Measurements from ENCODE around the gene SLC38A5. TPM values are rescaled to one million over a fixed set of nuclear protein-coding genes. Genes with fewer than 3 reads are reported as not detected.

SLC38A5 gene
- total RNA-seq, 1 experiment from 2014 or later, result 54.6 TPM

DNA sequence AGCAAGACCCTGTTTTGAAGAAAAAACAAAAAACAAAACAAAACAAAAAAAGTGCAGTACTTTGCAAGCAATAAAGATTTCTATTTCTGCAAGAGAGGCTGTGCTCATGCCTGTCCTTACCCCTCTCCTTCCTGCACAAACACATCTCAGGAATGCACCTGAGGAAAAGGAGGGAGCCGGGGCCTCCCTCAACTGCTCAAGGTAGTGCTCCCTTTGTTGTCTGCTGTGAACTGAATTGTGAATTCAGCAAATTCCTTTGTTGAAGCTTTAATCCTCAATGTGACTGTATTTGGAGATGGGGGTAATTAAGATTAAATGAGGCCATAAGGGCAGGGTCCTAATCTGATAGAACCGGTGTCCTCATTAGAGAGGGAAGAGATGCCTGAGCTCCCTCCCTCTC is 19.8 kb upstream of the SLC38A5 start (continued):
- TF ChIP-seq POLR2AphosphoS5 (IDR thresholded peaks at IDR 0.05; ENCODE audit: low read depth, low read length) (no peak), YY1 (IDR thresholded peaks at IDR 0.05; ENCODE audit: extremely low read depth, insufficient replicate concordance, low read depth, low read length) (no peak), RAD21 (IDR thresholded peaks at IDR 0.05; ENCODE audit: low read depth) (no peak), JUND (IDR thresholded peaks at IDR 0.05) (no peak), CTCF (IDR thresholded peaks at IDR 0.05 in 2 of 3, conservative IDR thresholded peaks at IDR 0.05 in 1 of 3; ENCODE audit: borderline replicate concordance in 1 of 3, insufficient read depth in 1 of 3, low read depth in 2 of 3, low read length in 2 of 3) (no peak)

DNA sequence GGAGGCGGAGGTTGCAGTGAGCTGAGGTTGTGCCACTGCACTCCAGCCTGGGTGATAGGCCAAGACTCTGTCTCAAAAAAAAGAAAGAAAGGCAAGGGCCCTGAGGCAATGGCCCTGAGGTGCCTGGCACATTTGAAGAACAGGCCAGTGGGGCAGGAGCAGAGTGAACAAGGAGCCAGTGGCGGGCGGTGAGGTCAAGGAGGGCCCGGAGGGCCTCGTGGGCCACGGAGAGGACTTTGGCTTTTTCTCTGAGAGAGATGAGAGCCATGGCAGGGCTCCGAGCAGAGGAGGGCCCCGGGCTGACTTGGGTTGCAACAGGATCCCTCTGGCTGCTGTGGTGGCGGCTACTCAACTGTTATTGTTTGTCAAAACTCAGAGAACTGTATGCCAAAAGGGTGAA is 19.2 kb upstream of the SLC38A5 start:
- CTCF ChIA-PET, result no interaction called here
- no TSS peak for BruUV-seq (replicated peaks)

More for the DNA sequence above, 19.2 kb upstream of the SLC38A5 start:
- no peaks in the 10 kb centered on the region; a peak in 1 of 4 replicates for H3K36me3 ChIP-seq (ENCODE audit: control insufficient read depth in 1 of 2, insufficient read depth in 2 of 2, low read length in 2 of 2)
- H3K4me3 ChIP-seq (replicated peaks in 1 of 2; ENCODE audit: low read depth in 1 of 2, low read length in 2 of 2), result no peak overlapping the region
- H3K4me1 ChIP-seq (ENCODE audit: control insufficient read depth in 1 of 2, insufficient read depth in 2 of 2, low read length in 2 of 2), result peaks cover 6 to 60% of the 10 kb centered on the region in 2 experiments; a peak in 3 of 4 replicates
- no peaks in the 10 kb centered on the region for H3K9me3 ChIP-seq (ENCODE audit: control insufficient read depth in 1 of 2, insufficient read depth in 1 of 2, low read depth in 1 of 2, low read length in 2 of 2)
- intact Hi-C loops (cut with micrococcal nuclease), result no loop called here
- H3K9me2 ChIP-seq (ENCODE audit: insufficient read depth), result no peaks in the 10 kb centered on the region
- H4K20me1 ChIP-seq (ENCODE audit: insufficient read depth), result no peaks in the 10 kb centered on the region
- no peak overlapping the region for H2AFZ ChIP-seq (ENCODE audit: low read depth, low read length, poor library complexity, severe bottlenecking)
- H3K27ac ChIP-seq (ENCODE audit: low read depth, low read length), result no peak overlapping the region
- no peak for DNase-seq (ENCODE audit: low read depth, low spot score)
- no peak overlapping the region for H3K9ac ChIP-seq (ENCODE audit: low read length)
- no peak overlapping the region for H3K4me2 ChIP-seq (ENCODE audit: low read length)
- H3K27me3 ChIP-seq (ENCODE audit: insufficient read depth, low read length), result no peaks in the 10 kb centered on the region
- ATAC-seq, result no peak
- POLR2A ChIA-PET, result no interaction called here
- RAD21 ChIA-PET (ENCODE audit: low non-redundant PET in 1 of 2, low total read pairs in 2 of 2, uncharacterized antibody in 2 of 2, unreplicated experiment in 2 of 2), result no interaction called here
- no peak for TF ChIP-seq CBX3 (IDR thresholded peaks at IDR 0.05; ENCODE audit: low read depth)
- no peak for TF ChIP-seq ATF3 (IDR thresholded peaks at IDR 0.05)
- no peak for TF ChIP-seq EGR1 (IDR thresholded peaks at IDR 0.05; ENCODE audit: low read depth)
- TF ChIP-seq YY1 (IDR thresholded peaks at IDR 0.05; ENCODE audit: extremely low read depth, insufficient replicate concordance, low read depth, low read length), result no peak
- no peak for TF ChIP-seq SIN3A (IDR thresholded peaks at IDR 0.05; ENCODE audit: low read depth)
- TF ChIP-seq EZH2phosphoT487 (IDR thresholded peaks at IDR 0.05; ENCODE audit: borderline replicate concordance), result no peak
- TF ChIP-seq ELF1 (IDR thresholded peaks at IDR 0.05; ENCODE audit: borderline replicate concordance, low read depth), result no peak
- no peak for TF ChIP-seq JUND (IDR thresholded peaks at IDR 0.05)
- no peak for TF ChIP-seq SP1 (IDR thresholded peaks at IDR 0.05; ENCODE audit: low read depth)
- no peak for TF ChIP-seq POLR2AphosphoS5 (IDR thresholded peaks at IDR 0.05; ENCODE audit: low read depth, low read length)
- no peak for TF ChIP-seq ZFX (IDR thresholded peaks at IDR 0.05)
- TF ChIP-seq, protein P1, sequence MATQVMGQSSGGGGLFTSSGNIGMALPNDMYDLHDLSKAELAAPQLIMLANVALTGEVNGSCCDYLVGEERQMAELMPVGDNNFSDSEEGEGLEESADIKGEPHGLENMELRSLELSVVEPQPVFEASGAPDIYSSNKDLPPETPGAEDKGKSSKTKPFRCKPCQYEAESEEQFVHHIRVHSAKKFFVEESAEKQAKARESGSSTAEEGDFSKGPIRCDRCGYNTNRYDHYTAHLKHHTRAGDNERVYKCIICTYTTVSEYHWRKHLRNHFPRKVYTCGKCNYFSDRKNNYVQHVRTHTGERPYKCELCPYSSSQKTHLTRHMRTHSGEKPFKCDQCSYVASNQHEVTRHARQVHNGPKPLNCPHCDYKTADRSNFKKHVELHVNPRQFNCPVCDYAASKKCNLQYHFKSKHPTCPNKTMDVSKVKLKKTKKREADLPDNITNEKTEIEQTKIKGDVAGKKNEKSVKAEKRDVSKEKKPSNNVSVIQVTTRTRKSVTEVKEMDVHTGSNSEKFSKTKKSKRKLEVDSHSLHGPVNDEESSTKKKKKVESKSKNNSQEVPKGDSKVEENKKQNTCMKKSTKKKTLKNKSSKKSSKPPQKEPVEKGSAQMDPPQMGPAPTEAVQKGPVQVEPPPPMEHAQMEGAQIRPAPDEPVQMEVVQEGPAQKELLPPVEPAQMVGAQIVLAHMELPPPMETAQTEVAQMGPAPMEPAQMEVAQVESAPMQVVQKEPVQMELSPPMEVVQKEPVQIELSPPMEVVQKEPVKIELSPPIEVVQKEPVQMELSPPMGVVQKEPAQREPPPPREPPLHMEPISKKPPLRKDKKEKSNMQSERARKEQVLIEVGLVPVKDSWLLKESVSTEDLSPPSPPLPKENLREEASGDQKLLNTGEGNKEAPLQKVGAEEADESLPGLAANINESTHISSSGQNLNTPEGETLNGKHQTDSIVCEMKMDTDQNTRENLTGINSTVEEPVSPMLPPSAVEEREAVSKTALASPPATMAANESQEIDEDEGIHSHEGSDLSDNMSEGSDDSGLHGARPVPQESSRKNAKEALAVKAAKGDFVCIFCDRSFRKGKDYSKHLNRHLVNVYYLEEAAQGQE (IDR thresholded peaks at IDR 0.05; ENCODE audit: low read depth), result no peak
- no peaks in the 10 kb centered on the region for H3K79me2 ChIP-seq (ENCODE audit: insufficient read depth, low read length)
